GOT3 (cell line): Measurements from ENCODE around the gene HEPHL1.

Experiments used
- DNase-seq: peaks from one replicate; lab custom pipeline; 2025; ENCODE audit warnings: mixed read lengths; lab: John Stamatoyannopoulos, UW

Gene HEPHL1

GRCh38 chr11:94131047-94131717 is 110.0 kb downstream of the HEPHL1 start:
- no peak for DNase-seq

- no peak for DNase-seq
These were observed 110.6 kb downstream of the HEPHL1 start for GRCh38 chr11:94131718-94132115.

- no peak for DNase-seq
These were observed 111.0 kb downstream of the HEPHL1 start for GRCh38 chr11:94132152-94132558.

GRCh38 chr11:94132823-94133408 is 111.8 kb downstream of the HEPHL1 start:
- DNase-seq = no peak

- DNase-seq = no peak
These were observed 112.6 kb downstream of the HEPHL1 start for GRCh38 chr11:94133752-94134151.

- no peak for DNase-seq
These were observed 113.7 kb downstream of the HEPHL1 start for GRCh38 chr11:94134651-94135512.

GRCh38 chr11:94139416-94139815 is 118.3 kb downstream of the HEPHL1 start:
- no peak for DNase-seq

- DNase-seq = no peak
These were observed 119.1 kb downstream of the HEPHL1 start for GRCh38 chr11:94140154-94140655.

GRCh38 chr11:94141511-94142307 is 120.6 kb downstream of the HEPHL1 start:
- no peak for DNase-seq

- DNase-seq = no peak
These were observed 121.4 kb downstream of the HEPHL1 start for GRCh38 chr11:94142308-94143281.

- DNase-seq = no peak
These were observed 123.1 kb downstream of the HEPHL1 start for GRCh38 chr11:94144216-94144615.

GRCh38 chr11:94144664-94145063 is 123.5 kb downstream of the HEPHL1 start:
- DNase-seq = no peak

- DNase-seq = no peak
These were observed 124.3 kb downstream of the HEPHL1 start for GRCh38 chr11:94145431-94145830.

- no peak for DNase-seq
These were observed 124.8 kb downstream of the HEPHL1 start for GRCh38 chr11:94145916-94146315.

GRCh38 chr11:94147433-94147845 is 126.3 kb downstream of the HEPHL1 start:
- no peak for DNase-seq

GRCh38 chr11:94148189-94148588 is 127.0 kb downstream of the HEPHL1 start:
- DNase-seq = no peak

- no peak for DNase-seq
These were observed 128.4 kb downstream of the HEPHL1 start for GRCh38 chr11:94149431-94150017.

- DNase-seq = no peak
These were observed 128.9 kb downstream of the HEPHL1 start for GRCh38 chr11:94150056-94150455.

- no peak for DNase-seq
These were observed 129.8 kb downstream of the HEPHL1 start for GRCh38 chr11:94150704-94151685.
